ENCODE data around the gene PCNX3. TPM values are rescaled to one million over a fixed set of nuclear protein-coding genes. Genes with fewer than 3 reads are reported as not detected.

Gene PCNX3
- total and polyA plus RNA-seq, 2 of the 13 experiments (the other 11 are each of a cell fraction or from before 2014, with no cell fraction given): 16.2 to 23.0 TPM

- Histone ChIP-seq H3K36me3 (replicated peaks in 1 of 2; ENCODE audit: control insufficient read depth in 1 of 2, insufficient read depth in 2 of 2, low read length in 2 of 2) (peaks cover 5 to 6% of the 10 kb centered on the region in 2 experiments; a peak in 3 of 5 replicates), H3K4me3 (replicated peaks in 1 of 3; ENCODE audit: insufficient read depth in 1 of 3, low read depth in 2 of 3, low read length in 3 of 3) (no peak overlapping the region), H3K9me3 (ENCODE audit: low read length) (no peaks in the 10 kb centered on the region), H3K79me2 (ENCODE audit: insufficient read depth, low read length) (no peaks in the 10 kb centered on the region), H3K4me1 (ENCODE audit: insufficient read depth, low read length) (peaks cover 15% of the 10 kb centered on the region), H3K4me2 (ENCODE audit: low read depth, low read length) (no peak overlapping the region), H3K27me3 (ENCODE audit: control insufficient read depth in 1 of 2, insufficient read depth in 2 of 2, low read length in 2 of 2) (no peaks in the 10 kb centered on the region), H3K27ac (ENCODE audit: extremely low read length, insufficient read depth, low read length) (no peak overlapping the region), H4K20me1 (ENCODE audit: insufficient read depth, low read length) (0 out of 2 replicates have a peak, but pooled peaks cover 3% of the 10 kb centered on the region), H2AFZ (ENCODE audit: low read length) (no peak overlapping the region), H3K9ac (ENCODE audit: insufficient read depth, low read depth, low read length) (no peak overlapping the region)
- no TSS peak for BruUV-seq (replicated peaks)
- intact Hi-C loops (cut with micrococcal nuclease; ENCODE audit: unreplicated experiment): no loop called here
- no peak for ATAC-seq
- in situ Hi-C loops (cut with HindIII; ENCODE audit: extremely low pct_ligation_motif_present, low pct_unique_long_range_greater_than_20kb): no loop called here
- CTCF ChIA-PET (ENCODE audit: low intra/inter-chr PET ratio, low total read pairs): interaction anchor here (2.1 kb wide), 1 partner anchor 52 kb away, joined by 12 read pairs; no protein-coding TSS in a partner anchor
- POLR2A ChIA-PET: interaction anchor here (1.0 to 2.4 kb wide), 4 partner anchors 10 to 21 kb away, joined by 4 to 11 read pairs (median 6); partner anchors contain the start of gene MAP3K11
- no peak for TF ChIP-seq GATA4 (IDR thresholded peaks at IDR 0.05; ENCODE audit: borderline replicate concordance, low read depth)
- no peak for TF ChIP-seq HOXA7 (CRISPR knock-in tag; IDR thresholded peaks at IDR 0.05)
- TF ChIP-seq ZKSCAN5 (CRISPR knock-in tag; IDR thresholded peaks at IDR 0.05): no peak
- TF ChIP-seq ELF1 (CRISPR knock-in tag; IDR thresholded peaks at IDR 0.05): no peak
- TF ChIP-seq SMYD3 (CRISPR knock-in tag; IDR thresholded peaks at IDR 0.05): no peak
- TF ChIP-seq, protein P1, sequence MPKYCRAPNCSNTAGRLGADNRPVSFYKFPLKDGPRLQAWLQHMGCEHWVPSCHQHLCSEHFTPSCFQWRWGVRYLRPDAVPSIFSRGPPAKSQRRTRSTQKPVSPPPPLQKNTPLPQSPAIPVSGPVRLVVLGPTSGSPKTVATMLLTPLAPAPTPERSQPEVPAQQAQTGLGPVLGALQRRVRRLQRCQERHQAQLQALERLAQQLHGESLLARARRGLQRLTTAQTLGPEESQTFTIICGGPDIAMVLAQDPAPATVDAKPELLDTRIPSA (CRISPR knock-in tag; IDR thresholded peaks at IDR 0.05; ENCODE audit: borderline replicate concordance): no peak
- TF ChIP-seq RFX1 (IDR thresholded peaks at IDR 0.05): no peak
- TF ChIP-seq SSRP1 (CRISPR knock-in tag; IDR thresholded peaks at IDR 0.05): no peak
- no peak for TF ChIP-seq NONO (IDR thresholded peaks at IDR 0.05)
- TF ChIP-seq NONO (CRISPR knock-in tag; conservative IDR thresholded peaks at IDR 0.05): no peak
- TF ChIP-seq, protein P2, sequence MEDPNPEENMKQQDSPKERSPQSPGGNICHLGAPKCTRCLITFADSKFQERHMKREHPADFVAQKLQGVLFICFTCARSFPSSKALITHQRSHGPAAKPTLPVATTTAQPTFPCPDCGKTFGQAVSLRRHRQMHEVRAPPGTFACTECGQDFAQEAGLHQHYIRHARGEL (CRISPR knock-in tag; IDR thresholded peaks at IDR 0.05): no peak
- no peak for TF ChIP-seq SOX5 (CRISPR knock-in tag; IDR thresholded peaks at IDR 0.05; ENCODE audit: borderline replicate concordance)
- TF ChIP-seq, protein P3, sequence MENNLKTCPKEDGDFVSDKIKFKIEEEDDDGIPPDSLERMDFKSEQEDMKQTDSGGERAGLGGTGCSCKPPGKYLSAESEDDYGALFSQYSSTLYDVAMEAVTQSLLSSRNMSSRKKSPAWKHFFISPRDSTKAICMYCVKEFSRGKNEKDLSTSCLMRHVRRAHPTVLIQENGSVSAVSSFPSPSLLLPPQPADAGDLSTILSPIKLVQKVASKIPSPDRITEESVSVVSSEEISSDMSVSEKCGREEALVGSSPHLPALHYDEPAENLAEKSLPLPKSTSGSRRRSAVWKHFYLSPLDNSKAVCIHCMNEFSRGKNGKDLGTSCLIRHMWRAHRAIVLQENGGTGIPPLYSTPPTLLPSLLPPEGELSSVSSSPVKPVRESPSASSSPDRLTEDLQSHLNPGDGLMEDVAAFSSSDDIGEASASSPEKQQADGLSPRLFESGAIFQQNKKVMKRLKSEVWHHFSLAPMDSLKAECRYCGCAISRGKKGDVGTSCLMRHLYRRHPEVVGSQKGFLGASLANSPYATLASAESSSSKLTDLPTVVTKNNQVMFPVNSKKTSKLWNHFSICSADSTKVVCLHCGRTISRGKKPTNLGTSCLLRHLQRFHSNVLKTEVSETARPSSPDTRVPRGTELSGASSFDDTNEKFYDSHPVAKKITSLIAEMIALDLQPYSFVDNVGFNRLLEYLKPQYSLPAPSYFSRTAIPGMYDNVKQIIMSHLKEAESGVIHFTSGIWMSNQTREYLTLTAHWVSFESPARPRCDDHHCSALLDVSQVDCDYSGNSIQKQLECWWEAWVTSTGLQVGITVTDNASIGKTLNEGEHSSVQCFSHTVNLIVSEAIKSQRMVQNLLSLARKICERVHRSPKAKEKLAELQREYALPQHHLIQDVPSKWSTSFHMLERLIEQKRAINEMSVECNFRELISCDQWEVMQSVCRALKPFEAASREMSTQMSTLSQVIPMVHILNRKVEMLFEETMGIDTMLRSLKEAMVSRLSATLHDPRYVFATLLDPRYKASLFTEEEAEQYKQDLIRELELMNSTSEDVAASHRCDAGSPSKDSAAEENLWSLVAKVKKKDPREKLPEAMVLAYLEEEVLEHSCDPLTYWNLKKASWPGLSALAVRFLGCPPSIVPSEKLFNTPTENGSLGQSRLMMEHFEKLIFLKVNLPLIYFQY (CRISPR knock-in tag; IDR thresholded peaks at IDR 0.05; ENCODE audit: borderline replicate concordance): no peak
- TF ChIP-seq IKZF4 (CRISPR knock-in tag; IDR thresholded peaks at IDR 0.05; ENCODE audit: borderline replicate concordance, low read depth, not compliant biosample characterization): no peak
- no peak for TF ChIP-seq RBAK (CRISPR knock-in tag; IDR thresholded peaks at IDR 0.05)
- TF ChIP-seq YEATS2 (CRISPR knock-in tag; IDR thresholded peaks at IDR 0.05; ENCODE audit: borderline replicate concordance): no peak
- WGBS (ENCODE audit: low lambda C conversion rate): 95% methylated on average over 14 of the region's 22 CpGs
- FAIRE-seq: no peak
- DNase-seq (ENCODE audit: low spot score): no peak
Measured at GRCh38 chr11:65592858-65593517, 22.6 kb upstream of the PCNX3 start.
